Tibial artery (tissue), 4 donors: ENCODE data around the gene SEPHS2.

Experiments used
- DNase-seq, 2 donors: peaks; one replicate each; pipeline ENCODE4 v3.0.0-alpha.2; 2019
- H3K27ac ChIP-seq, 2 donors: fragments of 200-600 bp; sonication (generic) in 1 of 2; 1 replicate in 1 of 2; 2 replicates in 1 of 2; pipeline ENCODE4 v1.5.1; 2018 to 2019; ENCODE audit warnings: mild to moderate bottlenecking in 1 of 2
- H3K27me3 ChIP-seq, 2 donors: fragments of 200-600 bp; sonication (generic) in 1 of 2; one replicate each; pipeline versions ENCODE4 v1.5.1 to v1.6.0; 2016 to 2019
- H3K36me3 ChIP-seq, 3 donors: fragments of 200-600 bp; sonication (generic) in 2 of 3; one replicate each; pipeline ENCODE4 v1.5.1; 2016 to 2019; ENCODE audit warnings: mild to moderate bottlenecking in 2 of 3
- H3K4me1 ChIP-seq, 4 donors: fragments of 200-600 bp; sonication (generic) in 2 of 4; 1 replicate in 3 of 4; 2 replicates in 1 of 4; pipeline ENCODE4 v1.5.1; 2016 to 2019
- H3K4me3 ChIP-seq, 2 donors: fragments of 200-600 bp; sonication (generic) in 1 of 2; 1 replicate in 1 of 2; 2 replicates in 1 of 2; pipeline ENCODE4 v1.5.1; 2018 to 2019; ENCODE audit warnings: mild to moderate bottlenecking in 2 of 2
- H3K9me3 ChIP-seq, 3 donors: fragments of 200-600 bp; sonication (generic) in 1 of 3; one replicate each; pipeline ENCODE4 v1.5.1; 2016 to 2019
- intact Hi-C: fragments of 100-400 bp; cut with DNase I; formaldehyde crosslinking; loops from one replicate; pipeline ENCODE4 v1.15.0; 2023; ENCODE audit warnings: low total_unique reads
- TF ChIP-seq, protein P1 (sequence below), 2 experiments: fragments of 200-600 bp in 1 of 2; fragments of 450-650 bp in 1 of 2; IDR thresholded peaks; one replicate each; pipeline ENCODE4 v1.5.1; 2017 to 2019; ENCODE audit warnings: antibody characterized with exemption in 2 of 2, mild to moderate bottlenecking in 1 of 2, moderate library complexity in 1 of 2

SEPHS2 gene

GRCh38 chr16:30490210-30490609 lies 44.5 kb upstream of the SEPHS2 start:
- Histone ChIP-seq H3K9me3 (no peaks in the 10 kb centered on the region), H3K36me3 (no peaks in the 10 kb centered on the region), H3K27ac (no peak overlapping the region), H3K4me1 (peaks cover 0 to 3% (median 0%) of the 10 kb centered on the region in 4 donors), H3K4me3 (no peak overlapping the region), H3K27me3 (peaks cover 0 to 3% of the 10 kb centered on the region in 2 donors)
- no peak for DNase-seq
- intact Hi-C loops, result no loop called here
- TF ChIP-seq, protein P1, sequence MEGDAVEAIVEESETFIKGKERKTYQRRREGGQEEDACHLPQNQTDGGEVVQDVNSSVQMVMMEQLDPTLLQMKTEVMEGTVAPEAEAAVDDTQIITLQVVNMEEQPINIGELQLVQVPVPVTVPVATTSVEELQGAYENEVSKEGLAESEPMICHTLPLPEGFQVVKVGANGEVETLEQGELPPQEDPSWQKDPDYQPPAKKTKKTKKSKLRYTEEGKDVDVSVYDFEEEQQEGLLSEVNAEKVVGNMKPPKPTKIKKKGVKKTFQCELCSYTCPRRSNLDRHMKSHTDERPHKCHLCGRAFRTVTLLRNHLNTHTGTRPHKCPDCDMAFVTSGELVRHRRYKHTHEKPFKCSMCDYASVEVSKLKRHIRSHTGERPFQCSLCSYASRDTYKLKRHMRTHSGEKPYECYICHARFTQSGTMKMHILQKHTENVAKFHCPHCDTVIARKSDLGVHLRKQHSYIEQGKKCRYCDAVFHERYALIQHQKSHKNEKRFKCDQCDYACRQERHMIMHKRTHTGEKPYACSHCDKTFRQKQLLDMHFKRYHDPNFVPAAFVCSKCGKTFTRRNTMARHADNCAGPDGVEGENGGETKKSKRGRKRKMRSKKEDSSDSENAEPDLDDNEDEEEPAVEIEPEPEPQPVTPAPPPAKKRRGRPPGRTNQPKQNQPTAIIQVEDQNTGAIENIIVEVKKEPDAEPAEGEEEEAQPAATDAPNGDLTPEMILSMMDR (IDR thresholded peaks at IDR 0.05), result no peak

GRCh38 chr16:30488764-30489605 lies 43.3 kb upstream of the SEPHS2 start:
- Histone ChIP-seq H3K4me3 (no peak overlapping the region), H3K27ac (no peak overlapping the region)
- intact Hi-C loops, result no loop called here

DNA sequence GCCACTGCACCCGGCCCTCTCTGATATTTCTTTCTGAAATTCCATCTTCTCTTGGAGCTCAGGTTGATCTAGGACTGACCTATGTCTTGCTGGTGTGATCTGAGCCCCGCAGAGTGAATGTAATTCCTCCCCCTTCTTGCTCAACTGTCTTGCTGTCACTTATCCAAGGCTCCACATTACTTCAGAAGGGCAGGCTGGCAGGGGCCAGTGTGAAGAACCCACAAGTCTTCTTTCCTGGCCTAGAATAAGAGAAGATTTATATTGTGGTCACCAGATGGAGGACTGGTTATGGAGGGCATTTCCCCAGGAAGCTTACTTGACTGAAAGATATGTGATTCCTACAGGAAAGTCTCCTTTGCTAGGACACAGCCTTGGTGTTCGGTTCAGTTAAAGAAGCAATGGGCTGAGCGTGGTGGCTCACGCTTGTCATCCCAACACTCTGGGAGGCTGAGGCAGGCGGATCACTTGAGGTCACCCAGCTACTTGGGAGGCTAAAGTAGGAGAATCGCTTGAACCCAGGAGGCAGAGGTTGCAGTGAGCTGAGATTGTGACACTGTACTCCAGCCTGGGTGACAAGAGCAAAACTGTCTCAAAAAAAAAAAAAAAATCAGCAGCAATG lies 40.3 kb upstream of the SEPHS2 start:
- DNase-seq, result no peak
- Histone ChIP-seq H3K9me3 (no peaks in the 10 kb centered on the region), H3K27ac (no peak overlapping the region), H3K27me3 (no peaks in the 10 kb centered on the region), H3K4me1 (peaks cover 0 to 3% (median 0%) of the 10 kb centered on the region in 4 donors), H3K4me3 (no peak overlapping the region), H3K36me3 (no peaks in the 10 kb centered on the region)
- intact Hi-C loops, result no loop called here
- TF ChIP-seq, protein P1 (IDR thresholded peaks at IDR 0.05), result no peak

More at GRCh38 chr16:30488764-30489605, 43.3 kb upstream of the SEPHS2 start:
- DNase-seq, result no peak
- H3K4me1 ChIP-seq, result peaks cover 0 to 3% (median 0%) of the 10 kb centered on the region in 4 donors
- no peaks in the 10 kb centered on the region for H3K9me3 ChIP-seq
- peaks cover 0 to under 1% of the 10 kb centered on the region in 2 donors for H3K27me3 ChIP-seq
- TF ChIP-seq, protein P1 (IDR thresholded peaks at IDR 0.05), result no peak
- no peaks in the 10 kb centered on the region for H3K36me3 ChIP-seq

DNA sequence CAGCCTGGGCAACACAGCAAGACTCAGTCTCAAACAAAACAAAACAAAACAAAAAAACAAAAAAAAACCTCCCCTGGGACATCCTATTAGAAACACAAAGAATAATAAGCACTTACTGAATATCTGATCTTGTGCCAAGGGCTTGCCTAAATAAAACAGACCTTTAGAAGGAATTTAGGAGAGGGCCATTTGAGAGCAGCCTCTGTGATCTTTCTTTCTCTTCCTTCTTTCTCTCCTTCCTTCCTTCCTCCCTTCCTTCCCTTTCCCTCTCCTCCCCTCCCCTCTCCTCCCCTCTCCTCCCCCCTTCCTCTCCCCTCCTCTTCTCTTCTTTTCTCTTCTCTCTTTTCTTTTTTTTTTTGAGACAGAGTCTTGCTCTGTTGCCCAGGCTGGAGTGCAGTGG lies 39.2 kb upstream of the SEPHS2 start:
- H3K4me3 ChIP-seq, result no peak overlapping the region
- TF ChIP-seq, protein P1 (IDR thresholded peaks at IDR 0.05), result no peak
- DNase-seq, result no peak
- no peaks in the 10 kb centered on the region for H3K36me3 ChIP-seq
- peaks cover 0 to 3% (median 0%) of the 10 kb centered on the region in 4 donors for H3K4me1 ChIP-seq
- intact Hi-C loops, result no loop called here
- H3K27me3 ChIP-seq, result no peaks in the 10 kb centered on the region
- H3K9me3 ChIP-seq, result no peaks in the 10 kb centered on the region
- no peak overlapping the region for H3K27ac ChIP-seq

GRCh38 chr16:30482366-30482765 lies 36.7 kb upstream of the SEPHS2 start:
- Histone ChIP-seq H3K36me3 (no peaks in the 10 kb centered on the region), H3K27me3 (peaks cover 0 to 5% of the 10 kb centered on the region in 2 donors), H3K9me3 (no peaks in the 10 kb centered on the region), H3K27ac (no peak overlapping the region), H3K4me3 (no peak overlapping the region), H3K4me1 (no peaks in the 10 kb centered on the region)
- intact Hi-C loops, result no loop called here
- DNase-seq, result no peak
- TF ChIP-seq, protein P1 (IDR thresholded peaks at IDR 0.05), result no peak
